Kasumi-1 (cell line): Measurements from ENCODE around the gene ARHGAP45.

ENCODE experiments used
- DNase-seq, 2 experiments: peaks; one replicate each; lab custom pipeline; 2025; lab: John Stamatoyannopoulos, UW

Gene ARHGAP45

DNA sequence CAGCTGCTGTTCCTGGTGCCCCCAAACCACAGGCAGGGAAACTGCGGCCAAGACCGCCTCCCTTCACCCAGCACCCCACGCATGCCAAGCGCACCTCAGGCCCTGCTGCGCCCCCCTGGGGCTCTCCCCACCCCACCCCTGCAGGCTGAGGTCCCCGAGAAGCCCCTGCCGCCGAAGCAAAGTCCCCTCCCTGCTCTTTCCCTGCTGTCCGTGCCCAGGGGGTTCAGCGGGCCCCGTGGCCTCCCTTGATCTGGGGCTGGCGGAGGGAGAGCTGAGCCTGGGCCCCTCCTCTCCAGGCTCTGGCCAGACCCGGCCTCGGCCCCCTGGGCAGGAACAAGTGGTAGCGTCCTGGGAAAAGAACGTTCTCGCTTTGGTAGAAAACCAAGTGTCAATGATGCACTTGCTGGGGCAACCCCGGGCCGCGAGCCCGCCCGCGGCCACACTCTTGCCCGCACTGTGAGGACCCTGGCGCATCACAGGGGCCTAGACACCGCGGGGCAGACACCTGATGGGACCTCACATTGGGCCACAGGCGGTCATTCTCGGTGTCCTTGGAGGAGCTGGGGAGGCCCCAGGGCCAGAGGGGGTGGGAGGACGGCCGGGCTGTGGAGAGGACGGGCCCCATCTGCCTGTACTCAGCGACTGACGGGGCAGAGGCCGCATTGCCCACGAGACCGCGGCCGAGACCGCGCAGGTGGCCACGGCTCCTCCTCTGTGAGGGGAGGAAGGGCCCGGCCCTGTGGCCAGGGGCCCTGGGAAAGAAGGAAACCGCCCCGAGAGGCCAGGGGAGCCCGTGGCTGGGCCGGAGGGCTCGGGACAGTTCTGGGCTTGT lies 65.8 kb downstream of the ARHGAP45 start:
- DNase-seq, result peak in 1 of 2 experiments; percentile 14

DNA sequence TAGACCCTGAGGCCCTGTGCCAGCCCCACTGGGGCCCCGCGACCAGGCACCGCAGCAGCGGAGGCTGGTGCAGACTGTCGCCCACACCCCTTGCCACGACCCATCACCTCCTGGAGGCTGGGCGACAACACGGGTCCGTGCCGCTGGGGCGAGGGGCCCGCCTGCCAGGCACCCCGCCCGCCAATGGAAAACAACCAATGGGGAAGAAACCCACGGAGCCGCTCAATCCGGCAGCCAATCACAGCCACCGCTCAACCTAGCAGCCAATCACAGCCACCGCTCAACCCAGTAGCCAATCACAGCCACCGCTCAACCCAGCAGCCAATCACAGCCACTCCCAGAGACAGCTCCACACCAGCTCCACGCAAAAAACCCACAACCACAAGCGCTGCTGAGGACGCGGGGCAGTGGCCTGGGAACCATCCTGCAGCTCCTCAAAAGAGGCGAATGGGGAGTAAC lies 66.5 kb downstream of the ARHGAP45 start:
- peak; percentile 85 to 88 for DNase-seq

DNA sequence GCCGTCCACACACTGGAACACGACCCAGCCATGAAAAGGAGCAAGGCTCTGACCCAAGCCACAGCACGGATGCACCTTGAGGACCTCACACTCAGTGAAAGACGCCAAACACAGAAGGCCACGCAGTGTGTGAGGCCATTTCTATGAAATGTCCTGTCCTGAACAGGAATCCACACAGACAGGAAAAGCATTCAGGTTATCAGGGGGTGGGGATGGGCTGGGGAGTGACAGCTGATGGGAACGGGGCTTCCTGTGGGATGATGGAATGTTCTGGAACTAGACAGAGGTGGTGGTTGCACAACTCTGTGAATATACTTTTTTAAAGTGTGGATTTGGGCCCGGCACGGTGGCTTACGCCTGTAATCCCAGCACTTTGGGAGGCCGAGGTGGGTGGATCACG lies 67.5 kb downstream of the ARHGAP45 start:
- no peak for DNase-seq

DNA sequence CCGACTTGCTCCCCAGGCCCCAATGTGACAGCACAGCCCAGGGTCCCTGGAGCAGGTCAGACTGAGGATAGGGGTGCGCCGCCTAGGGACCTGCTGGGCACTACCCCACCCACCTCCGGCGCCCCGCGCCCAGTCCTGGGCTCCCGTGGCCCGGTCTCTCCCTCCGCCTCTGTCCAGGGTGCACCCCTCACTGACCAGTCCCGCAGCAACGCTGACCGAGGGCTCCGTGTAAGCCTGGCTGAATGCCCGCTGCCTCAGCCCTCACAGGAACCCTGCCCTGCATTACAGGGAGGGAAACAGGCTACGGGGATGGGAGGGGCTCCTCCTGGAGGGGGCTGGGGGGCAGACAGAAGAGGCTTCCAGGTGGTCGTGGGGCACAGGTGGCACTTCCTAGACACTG lies 68.5 kb downstream of the ARHGAP45 start:
- no peak for DNase-seq

DNA sequence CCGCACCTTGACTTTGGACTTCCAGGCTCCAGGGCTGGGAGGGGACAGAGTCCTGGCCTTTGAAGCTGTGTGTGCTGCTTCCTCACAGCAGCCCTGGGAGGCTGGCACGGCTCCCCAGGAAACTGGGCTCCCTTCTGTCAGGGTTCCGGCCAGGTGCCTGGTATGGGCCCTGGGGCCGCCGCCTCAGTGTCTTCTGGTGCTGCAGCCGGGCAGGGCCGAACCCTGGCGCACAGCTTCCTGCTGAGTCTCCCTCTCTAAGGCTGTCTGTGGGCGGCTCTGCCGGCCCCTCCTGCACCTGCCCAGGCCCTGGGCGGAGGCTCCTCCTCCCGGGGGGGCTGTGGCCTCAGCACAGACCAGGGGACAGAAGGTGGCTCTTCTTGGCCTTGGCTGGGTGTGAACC lies 69.2 kb downstream of the ARHGAP45 start:
- no peak for DNase-seq
